Mucosa of rectum (tissue), 2 donors: ENCODE data around the gene MYO7B.

Source experiments
- H3K27ac ChIP-seq, 2 donors: one replicate each; pipeline ENCODE4 v1.7.0; 2013; ENCODE audit warnings: inconsistent platforms in 2 of 2, low read depth in 2 of 2, low read length in 2 of 2
- H3K27me3 ChIP-seq, 2 donors: one replicate each; pipeline ENCODE4 v1.7.0; 2013; ENCODE audit warnings: low read length in 2 of 2; ENCODE audit not compliant: control insufficient read depth in 2 of 2, insufficient read depth in 2 of 2
- H3K36me3 ChIP-seq, 2 donors: one replicate each; pipeline ENCODE4 v1.7.0; 2013; ENCODE audit warnings: low read length in 2 of 2; ENCODE audit not compliant: control insufficient read depth in 2 of 2, insufficient read depth in 2 of 2
- H3K4me1 ChIP-seq, 2 donors: one replicate each; pipeline ENCODE4 v1.7.0; 2013; ENCODE audit warnings: low read length in 2 of 2, mild to moderate bottlenecking in 1 of 2; ENCODE audit not compliant: control insufficient read depth in 2 of 2, insufficient read depth in 2 of 2
- H3K4me3 ChIP-seq, 2 donors: one replicate each; pipeline ENCODE4 v1.7.0; 2013; ENCODE audit warnings: low read length in 2 of 2
- H3K9ac ChIP-seq, 2 donors: one replicate each; pipeline ENCODE4 v1.7.0; 2013; ENCODE audit warnings: low read length in 2 of 2, low read depth in 1 of 2, mild to moderate bottlenecking in 1 of 2
- H3K9me3 ChIP-seq, 2 donors: one replicate each; pipeline ENCODE4 v1.7.0; 2013; ENCODE audit warnings: low read length in 2 of 2; ENCODE audit not compliant: control insufficient read depth in 2 of 2
- donor health status: healthy.
- donor health status: Normal muscosa, but diverticular disease.

Gene MYO7B

GRCh38 chr2:127576433-127577207 lies 41.1 kb downstream of the MYO7B start:
- Histone ChIP-seq H3K36me3 (peaks cover 20 to 35% of the 10 kb centered on the region in 2 donors), H3K9ac (no peak overlapping the region), H3K4me1 (no peaks in the 10 kb centered on the region), H3K4me3 (no peak overlapping the region), H3K27me3 (no peaks in the 10 kb centered on the region), H3K9me3 (no peaks in the 10 kb centered on the region), H3K27ac (no peak overlapping the region)

GRCh38 chr2:127577208-127577475 lies 41.7 kb downstream of the MYO7B start:
- Histone ChIP-seq H3K9ac (no peak overlapping the region), H3K27me3 (no peaks in the 10 kb centered on the region), H3K9me3 (no peaks in the 10 kb centered on the region), H3K4me3 (no peak overlapping the region), H3K4me1 (no peaks in the 10 kb centered on the region), H3K36me3 (peaks cover 25 to 40% of the 10 kb centered on the region in 2 donors), H3K27ac (no peak overlapping the region)

DNA sequence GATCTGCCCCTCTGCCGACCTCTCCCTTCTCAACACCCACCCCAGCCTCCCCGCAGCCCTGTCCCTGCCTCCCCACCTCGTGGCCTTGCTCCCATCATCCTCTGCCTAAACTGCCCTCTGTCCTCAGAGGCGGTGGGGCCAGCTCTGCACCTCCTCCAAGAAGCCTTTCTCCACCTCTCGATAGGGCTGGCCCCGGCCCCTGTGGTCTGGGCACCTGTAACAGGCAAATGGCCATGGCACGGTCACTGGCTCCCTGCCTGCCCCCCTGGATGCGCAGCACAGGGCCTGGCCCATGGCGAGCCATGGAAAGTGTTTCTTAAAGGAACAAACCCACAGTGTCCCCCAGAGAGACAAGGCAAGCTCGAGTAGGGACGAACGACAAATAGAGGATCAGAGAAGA lies 42.0 kb downstream of the MYO7B start:
- H3K4me3 ChIP-seq: no peak overlapping the region
- H3K27ac ChIP-seq: no peak overlapping the region
- no peaks in the 10 kb centered on the region for H3K4me1 ChIP-seq
- H3K9me3 ChIP-seq: no peaks in the 10 kb centered on the region
- no peak overlapping the region for H3K9ac ChIP-seq
- peaks cover 27 to 43% of the 10 kb centered on the region in 2 donors for H3K36me3 ChIP-seq
- H3K27me3 ChIP-seq: no peaks in the 10 kb centered on the region

- Histone ChIP-seq H3K4me3 (no peak overlapping the region), H3K36me3 (peaks cover 31 to 48% of the 10 kb centered on the region in 2 donors), H3K27ac (no peak overlapping the region), H3K4me1 (no peaks in the 10 kb centered on the region), H3K9ac (no peak overlapping the region), H3K9me3 (no peaks in the 10 kb centered on the region), H3K27me3 (no peaks in the 10 kb centered on the region)
Measured at GRCh38 chr2:127577973-127578372, 42.5 kb downstream of the MYO7B start.

DNA sequence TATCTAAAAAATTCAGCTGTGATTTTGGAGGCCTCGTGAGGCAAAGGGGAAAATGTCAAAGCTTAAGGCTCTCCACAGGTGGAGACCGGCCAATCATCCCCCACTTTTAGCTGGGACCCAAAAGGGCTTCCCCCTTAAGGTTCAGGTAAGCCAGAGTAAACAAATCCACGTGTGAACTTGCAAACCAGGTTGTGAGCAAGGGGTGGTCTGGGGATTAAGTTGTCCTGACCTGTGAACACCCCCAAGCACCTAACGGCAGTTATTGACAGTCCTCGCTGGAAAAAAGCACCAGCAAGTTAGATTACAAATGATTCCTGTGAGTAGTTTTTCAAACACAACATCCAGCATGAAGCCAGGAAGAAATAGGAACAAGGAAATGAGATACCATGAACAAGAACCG lies 42.9 kb downstream of the MYO7B start:
- H3K27ac ChIP-seq: no peak overlapping the region
- H3K4me3 ChIP-seq: no peak overlapping the region
- no peaks in the 10 kb centered on the region for H3K9me3 ChIP-seq
- H3K36me3 ChIP-seq: peaks cover 27 to 47% of the 10 kb centered on the region in 2 donors
- no peak overlapping the region for H3K9ac ChIP-seq
- no peaks in the 10 kb centered on the region for H3K4me1 ChIP-seq
- no peaks in the 10 kb centered on the region for H3K27me3 ChIP-seq

DNA sequence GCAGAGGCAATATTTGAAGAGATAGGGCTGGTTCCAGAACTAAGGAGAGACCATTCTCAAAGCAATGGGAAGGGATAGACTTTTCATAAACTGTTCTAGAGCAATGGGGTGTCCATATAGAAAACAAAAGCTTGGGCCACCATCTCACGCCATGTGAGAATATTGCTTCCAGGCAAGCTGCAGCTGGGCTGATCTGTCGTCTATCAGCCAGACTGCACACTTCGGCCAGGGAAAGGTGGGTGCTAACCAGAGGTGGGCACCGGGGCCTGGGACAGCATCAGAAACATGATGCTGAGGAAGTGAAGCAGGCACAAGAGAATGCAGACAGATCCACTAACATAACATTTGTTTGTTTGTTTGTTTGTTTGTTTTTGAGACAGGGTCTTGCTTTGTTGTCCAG lies 43.7 kb downstream of the MYO7B start:
- no peaks in the 10 kb centered on the region for H3K9me3 ChIP-seq
- no peak overlapping the region for H3K9ac ChIP-seq
- H3K36me3 ChIP-seq: peaks cover 29 to 47% of the 10 kb centered on the region in 2 donors
- no peak overlapping the region for H3K4me3 ChIP-seq
- H3K4me1 ChIP-seq: no peaks in the 10 kb centered on the region
- no peak overlapping the region for H3K27ac ChIP-seq
- no peaks in the 10 kb centered on the region for H3K27me3 ChIP-seq

- no peak overlapping the region for H3K9ac ChIP-seq
- H3K27me3 ChIP-seq: no peaks in the 10 kb centered on the region
- peaks cover 34 to 48% of the 10 kb centered on the region in 2 donors for H3K36me3 ChIP-seq
- no peak overlapping the region for H3K27ac ChIP-seq
- H3K9me3 ChIP-seq: no peaks in the 10 kb centered on the region
- no peak overlapping the region for H3K4me3 ChIP-seq
- H3K4me1 ChIP-seq: no peaks in the 10 kb centered on the region
Measured at GRCh38 chr2:127580167-127581049, 44.9 kb downstream of the MYO7B start.

DNA sequence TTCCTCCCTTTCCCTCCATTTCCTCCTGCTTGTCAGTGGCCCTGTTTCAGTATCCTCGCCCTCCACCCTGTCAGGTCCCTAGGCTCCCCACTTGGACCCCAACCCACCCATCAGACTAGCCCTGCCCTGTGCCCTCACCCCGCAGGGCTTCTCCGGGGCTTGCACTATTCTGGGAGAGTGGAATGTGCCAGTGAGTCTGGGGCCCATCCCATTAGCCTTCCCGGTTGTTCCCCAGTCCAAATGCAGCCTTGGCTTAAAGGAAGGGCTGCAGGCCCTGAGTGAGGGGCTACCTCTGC lies 45.5 kb downstream of the MYO7B start:
- Histone ChIP-seq H3K4me1 (no peaks in the 10 kb centered on the region), H3K4me3 (no peak overlapping the region), H3K36me3 (peaks cover 34 to 45% of the 10 kb centered on the region in 2 donors)

DNA sequence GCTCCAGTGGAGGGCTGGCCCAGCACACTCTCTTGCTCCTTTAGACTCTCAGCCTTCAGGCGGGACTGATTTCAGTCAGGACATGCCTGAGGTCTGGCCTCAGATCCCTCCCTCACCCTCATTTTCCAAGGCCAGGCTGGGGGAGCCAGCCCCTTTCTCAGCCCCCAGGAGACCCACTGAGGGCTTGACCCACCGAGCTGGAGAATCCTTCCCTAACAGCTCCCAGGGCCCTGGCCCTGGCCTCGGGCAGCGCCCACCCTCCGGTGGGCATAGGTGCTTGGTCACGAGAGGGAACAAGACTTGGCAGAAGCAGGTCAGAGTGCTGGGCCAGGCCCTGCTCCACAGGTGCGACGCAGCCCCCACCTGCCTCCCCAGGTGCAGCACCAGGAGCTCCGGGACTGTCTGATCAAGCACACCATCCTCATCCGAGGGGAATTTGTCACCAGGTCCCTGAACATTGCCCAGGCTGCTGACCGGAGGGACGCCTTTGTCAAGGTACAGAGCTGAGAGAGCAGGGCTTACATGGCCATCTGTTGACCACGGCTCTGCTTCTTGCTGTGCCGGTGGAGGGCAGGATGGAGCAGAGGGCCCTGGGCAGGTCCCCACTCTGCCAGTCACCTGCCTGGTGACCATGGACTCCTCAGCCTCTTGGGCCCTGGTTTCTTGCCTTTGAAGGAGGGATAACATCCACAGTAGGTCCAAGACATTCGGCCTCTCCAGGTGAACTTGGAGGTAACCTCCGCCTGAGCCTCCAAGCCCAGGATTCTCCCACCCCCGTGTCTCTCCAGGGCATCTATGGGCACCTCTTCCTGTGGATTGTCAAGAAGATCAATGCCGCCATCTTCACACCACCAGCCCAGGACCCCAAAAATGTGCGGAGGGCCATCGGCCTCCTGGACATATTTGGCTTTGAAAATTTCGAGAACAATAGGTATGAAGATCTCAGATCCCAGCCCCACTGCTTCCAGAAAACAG lies 46.3 kb downstream of the MYO7B start:
- H3K27ac ChIP-seq: no peak overlapping the region
- H3K4me1 ChIP-seq: no peaks in the 10 kb centered on the region
- no peaks in the 10 kb centered on the region for H3K9me3 ChIP-seq
- no peak overlapping the region for H3K9ac ChIP-seq
- H3K36me3 ChIP-seq: peaks cover 34 to 51% of the 10 kb centered on the region in 2 donors
- H3K27me3 ChIP-seq: no peaks in the 10 kb centered on the region
- H3K4me3 ChIP-seq: no peak overlapping the region

More for the DNA sequence above, 45.5 kb downstream of the MYO7B start:
- H3K9me3 ChIP-seq: no peaks in the 10 kb centered on the region
- no peak overlapping the region for H3K9ac ChIP-seq
- no peak overlapping the region for H3K27ac ChIP-seq
- no peaks in the 10 kb centered on the region for H3K27me3 ChIP-seq
